Measurements from ENCODE around the gene DISC1.

The DISC1 gene

GRCh38 chr1:231694075-231694431 lies 67.5 kb downstream of the DISC1 start:
- in situ Hi-C loops (cut with MboI; ENCODE audit: low sequenced_read_pairs), result no loop called here

DNA sequence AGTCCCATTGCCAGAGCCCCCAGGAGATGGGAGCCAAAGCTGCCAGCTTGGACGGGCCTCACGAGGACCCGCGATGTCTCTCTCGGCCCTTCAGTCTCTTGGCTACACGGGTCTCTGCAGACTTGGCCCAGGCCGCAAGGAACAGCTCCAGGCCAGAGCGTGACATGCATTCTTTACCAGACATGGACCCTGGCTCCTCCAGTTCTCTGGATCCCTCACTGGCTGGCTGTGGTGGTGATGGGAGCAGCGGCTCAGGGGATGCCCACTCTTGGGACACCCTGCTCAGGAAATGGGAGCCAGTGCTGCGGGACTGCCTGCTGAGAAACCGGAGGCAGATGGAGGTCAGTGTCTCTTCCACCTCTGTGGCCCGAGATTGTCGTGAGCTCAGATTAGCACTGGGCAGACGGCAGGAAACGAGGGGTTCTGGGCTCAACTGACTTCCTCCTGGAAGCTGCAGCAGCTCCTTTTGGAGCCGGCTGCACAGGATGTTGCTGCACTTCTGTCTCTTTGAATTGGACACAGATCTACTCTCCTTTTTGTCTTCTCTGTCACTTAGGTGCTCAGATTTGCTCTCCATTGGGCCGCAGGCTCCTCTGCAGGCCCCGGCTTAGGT lies 68.0 kb downstream of the DISC1 start:
- in situ Hi-C loops (cut with MboI; ENCODE audit: low sequenced_read_pairs), result no loop called here

DNA sequence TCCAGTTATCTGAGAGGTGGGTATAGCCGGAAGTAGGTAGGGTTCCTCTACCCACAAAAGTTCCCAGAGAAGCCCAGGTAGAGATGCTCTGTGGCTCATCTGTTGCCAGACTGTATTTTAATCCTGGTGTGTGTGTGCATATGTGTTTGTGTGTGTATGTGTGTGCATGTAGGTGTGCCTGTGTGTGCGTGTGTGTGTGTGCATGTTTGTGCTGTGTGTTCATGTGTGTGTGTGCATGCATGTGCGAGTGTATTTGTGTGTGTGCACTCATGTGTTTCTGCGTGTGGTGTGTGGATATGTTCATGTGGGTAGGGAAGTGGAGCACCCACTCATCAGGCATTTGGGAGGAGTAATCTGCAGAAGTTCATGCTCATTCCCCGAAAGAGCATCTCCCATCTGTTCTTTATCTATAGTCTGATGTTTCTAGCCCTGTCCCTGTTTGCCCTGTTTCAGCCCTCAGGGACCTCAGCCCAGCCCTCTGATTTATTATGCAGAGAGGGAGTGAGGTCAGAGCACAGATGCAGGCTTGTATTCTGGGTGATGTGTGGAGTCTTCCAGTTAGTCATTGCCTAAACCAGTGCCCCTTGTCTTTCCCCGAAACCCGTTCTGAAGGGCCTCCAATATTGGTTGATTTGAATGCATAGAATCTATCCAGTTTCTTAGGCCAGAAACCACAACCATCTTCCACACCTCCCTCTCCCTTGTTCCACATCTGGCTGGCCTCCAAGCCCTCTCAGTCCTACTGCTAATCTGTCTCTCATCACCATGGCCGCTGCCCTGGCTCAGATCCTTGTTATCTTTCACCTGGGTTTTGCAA lies 69.1 kb downstream of the DISC1 start:
- in situ Hi-C loops (cut with MboI; ENCODE audit: low sequenced_read_pairs), result no loop called here

DNA sequence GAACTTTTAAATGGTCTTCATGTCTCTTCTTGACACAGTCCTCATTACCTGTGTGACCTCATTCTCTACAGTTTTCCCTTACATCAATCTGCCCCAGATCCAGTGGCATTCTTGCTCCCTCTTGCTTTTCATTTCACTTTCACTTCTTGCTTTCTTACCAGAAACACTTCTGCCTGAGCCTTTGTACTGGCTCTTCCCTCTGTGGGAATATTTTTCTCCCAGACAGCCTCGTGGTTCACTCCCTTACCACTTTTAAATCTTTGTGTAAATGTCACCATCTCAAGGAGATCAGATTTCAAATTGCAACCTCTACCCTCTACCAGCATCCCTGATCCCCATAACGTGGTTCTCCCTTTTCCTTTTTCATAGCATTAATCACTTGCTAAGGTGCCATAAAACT lies 73.2 kb downstream of the DISC1 start:
- in situ Hi-C loops (cut with MboI; ENCODE audit: low sequenced_read_pairs), result no loop called here

DNA sequence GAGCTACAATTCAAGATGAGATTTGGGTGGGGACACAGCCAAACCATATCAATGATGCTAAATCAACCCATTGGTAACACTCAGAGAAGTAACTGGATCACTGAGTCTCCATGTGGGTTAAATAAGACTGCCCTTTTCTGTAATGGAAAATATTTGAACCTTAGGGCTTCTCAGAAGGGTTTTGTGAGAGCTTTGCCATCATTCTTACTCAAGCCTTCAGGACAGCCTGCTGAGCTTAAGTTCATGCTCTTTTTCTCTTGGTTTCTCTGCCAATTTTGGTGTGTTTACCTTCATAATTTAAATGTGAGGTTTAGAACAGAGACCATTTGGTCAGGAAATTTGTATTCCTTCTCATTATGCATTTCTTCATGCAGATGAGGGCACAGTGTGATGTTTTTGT lies 74.7 kb downstream of the DISC1 start:
- in situ Hi-C loops (cut with MboI; ENCODE audit: low sequenced_read_pairs), result no loop called here

DNA sequence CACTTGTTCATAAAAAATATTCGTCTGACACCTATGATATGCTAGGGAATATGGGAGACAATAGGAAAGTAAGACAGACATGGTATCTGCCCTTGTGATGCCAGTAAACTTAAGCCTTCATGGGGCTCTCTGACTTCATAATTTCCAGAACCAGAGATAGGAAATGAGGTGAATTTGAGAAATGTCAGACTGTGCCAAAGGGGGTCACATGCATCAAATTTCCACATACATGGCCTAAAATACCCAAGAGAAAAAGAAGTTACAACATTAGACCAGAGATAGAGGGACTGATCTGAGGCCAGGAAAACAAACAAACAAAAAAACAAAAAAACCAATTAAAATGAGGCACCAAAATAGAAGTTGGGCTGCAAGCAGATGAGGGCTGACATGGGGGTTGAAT lies 75.7 kb downstream of the DISC1 start:
- in situ Hi-C loops (cut with MboI; ENCODE audit: low sequenced_read_pairs), result no loop called here

- in situ Hi-C loops (cut with MboI; ENCODE audit: low sequenced_read_pairs), result no loop called here
These were observed 76.2 kb downstream of the DISC1 start for GRCh38 chr1:231702804-231703203.

GRCh38 chr1:231705806-231706760 lies 79.5 kb downstream of the DISC1 start:
- in situ Hi-C loops (cut with MboI; ENCODE audit: low sequenced_read_pairs), result no loop called here

- in situ Hi-C loops (cut with MboI; ENCODE audit: low sequenced_read_pairs), result no loop called here
These were observed 80.3 kb downstream of the DISC1 start for GRCh38 chr1:231706934-231707333.

GRCh38 chr1:231707407-231707806 lies 80.8 kb downstream of the DISC1 start:
- in situ Hi-C loops (cut with MboI; ENCODE audit: low sequenced_read_pairs), result no loop called here

DNA sequence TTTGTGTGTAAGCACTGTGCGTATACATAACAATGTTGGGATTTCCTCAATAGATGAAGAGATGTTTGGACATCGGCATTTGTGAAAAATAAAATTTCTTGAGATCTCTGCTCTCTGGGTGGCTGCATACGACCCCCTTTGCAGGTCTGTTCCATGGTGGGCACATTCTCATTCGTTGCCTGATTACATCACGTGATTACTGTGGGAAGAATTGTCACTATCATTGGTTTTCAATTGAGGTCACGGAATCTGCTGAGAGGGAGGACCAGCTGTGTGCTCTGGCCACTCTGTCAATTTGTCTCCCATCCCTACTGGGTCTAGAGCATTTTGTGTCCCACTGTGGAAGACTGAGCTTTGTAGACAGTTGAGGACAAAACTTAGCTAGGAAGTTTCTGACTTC lies 81.8 kb downstream of the DISC1 start:
- in situ Hi-C loops (cut with MboI; ENCODE audit: low sequenced_read_pairs), result no loop called here

- in situ Hi-C loops (cut with MboI; ENCODE audit: low sequenced_read_pairs), result no loop called here
These were observed 87.8 kb downstream of the DISC1 start for GRCh38 chr1:231714440-231714839.

- in situ Hi-C loops (cut with MboI; ENCODE audit: low sequenced_read_pairs), result no loop called here
These were observed 89.5 kb downstream of the DISC1 start for GRCh38 chr1:231715816-231716722.

- in situ Hi-C loops (cut with MboI; ENCODE audit: low sequenced_read_pairs), result no loop called here
These were observed 90.3 kb downstream of the DISC1 start for GRCh38 chr1:231716879-231717278.

DNA sequence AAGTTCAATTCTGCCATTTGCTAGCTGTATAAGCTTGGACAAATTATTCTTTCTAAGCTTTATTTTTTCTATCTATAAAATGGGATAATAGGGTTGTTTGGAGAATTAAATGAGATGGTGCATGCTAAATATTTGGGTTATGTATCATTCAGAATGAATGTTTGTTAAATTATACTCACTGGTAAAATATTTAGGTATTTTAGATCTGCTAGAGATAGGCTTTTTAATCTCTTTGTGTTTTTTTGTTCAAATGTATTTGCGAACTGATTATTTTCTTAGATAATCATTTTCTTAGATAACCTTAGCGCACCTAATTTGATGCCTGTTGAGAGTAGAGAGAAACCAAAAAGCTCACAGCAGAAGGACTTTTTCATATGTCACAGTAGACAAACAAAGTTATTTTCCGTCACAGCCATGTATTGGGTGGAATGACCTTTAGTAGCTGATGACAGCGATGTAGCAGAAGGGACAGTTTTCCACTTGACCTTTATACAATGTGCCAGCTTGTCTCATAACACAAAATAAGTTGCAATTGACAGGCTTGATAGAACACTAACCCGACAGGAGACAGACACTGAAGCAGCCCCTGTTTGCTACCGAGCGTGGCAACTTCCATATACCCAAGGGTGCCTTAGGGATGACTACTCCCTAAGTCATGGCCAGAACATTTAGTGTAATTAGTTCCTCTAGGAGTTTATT lies 93.0 kb downstream of the DISC1 start:
- in situ Hi-C loops (cut with MboI; ENCODE audit: low sequenced_read_pairs), result no loop called here

GRCh38 chr1:231720652-231721325 lies 94.2 kb downstream of the DISC1 start:
- in situ Hi-C loops (cut with MboI; ENCODE audit: low sequenced_read_pairs), result no loop called here

DNA sequence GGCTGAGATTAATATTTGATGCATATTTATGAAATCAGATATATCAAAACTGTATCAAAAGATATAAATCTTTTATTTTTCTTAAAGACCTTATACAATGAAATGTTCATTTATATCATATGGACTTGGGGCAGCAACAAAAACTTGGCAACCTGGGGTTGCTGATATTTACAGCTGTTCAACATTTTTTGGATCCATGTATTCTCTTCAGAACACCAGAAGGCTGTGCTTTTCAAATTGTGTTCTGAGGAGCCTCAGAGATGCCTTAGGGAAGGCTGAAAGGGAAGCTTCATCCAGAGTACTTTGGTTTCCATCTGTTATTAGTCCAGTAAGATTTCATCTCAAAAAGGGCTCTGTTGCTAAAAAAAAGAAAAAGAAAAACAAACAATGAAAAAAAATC lies 94.8 kb downstream of the DISC1 start:
- in situ Hi-C loops (cut with MboI; ENCODE audit: low sequenced_read_pairs), result no loop called here

- in situ Hi-C loops (cut with MboI; ENCODE audit: low sequenced_read_pairs), result no loop called here
These were observed 95.8 kb downstream of the DISC1 start for GRCh38 chr1:231722356-231722755.

DNA sequence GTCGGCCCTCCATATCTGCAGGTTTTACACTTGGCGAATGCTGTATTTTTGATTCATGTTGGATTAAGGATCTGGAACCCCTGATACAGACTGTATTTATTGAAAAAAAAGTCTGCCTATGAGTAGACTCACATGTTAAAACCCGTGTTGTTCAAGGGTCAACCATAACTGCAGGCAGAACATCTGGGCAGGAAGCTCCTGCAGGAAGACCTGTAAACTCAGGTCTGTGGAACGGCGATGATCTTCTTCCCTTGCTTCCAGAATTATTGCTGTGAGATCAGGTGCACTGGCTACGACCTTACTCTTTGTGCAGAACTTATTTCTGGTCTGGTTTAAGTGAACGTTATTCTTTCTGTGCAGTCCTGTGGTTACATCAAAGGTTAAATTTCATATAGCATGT lies 96.6 kb downstream of the DISC1 start:
- in situ Hi-C loops (cut with MboI; ENCODE audit: low sequenced_read_pairs), result no loop called here
